Choroid plexus epithelial cell (primary cell): ENCODE measurements around the gene GCLC.

Experiments
- DNase-seq: peaks from one replicate; pipeline ENCODE4 v3.0.0-alpha.2; 2010; ENCODE audit warnings: low read depth
- H3K4me3 ChIP-seq: 2 replicates; pipeline ENCODE4 v1.5.1; 2011; ENCODE audit warnings: low read depth, mild to moderate bottlenecking, control low read depth, low read length, moderate library complexity
- TF ChIP-seq, protein P1 (sequence below): conservative IDR thresholded peaks from 2 replicates; pipeline ENCODE4 v1.5.1; 2011; ENCODE audit warnings: low read depth, mild to moderate bottlenecking, control low read depth, inconsistent platforms, low read length, moderate library complexity

Gene GCLC

DNA sequence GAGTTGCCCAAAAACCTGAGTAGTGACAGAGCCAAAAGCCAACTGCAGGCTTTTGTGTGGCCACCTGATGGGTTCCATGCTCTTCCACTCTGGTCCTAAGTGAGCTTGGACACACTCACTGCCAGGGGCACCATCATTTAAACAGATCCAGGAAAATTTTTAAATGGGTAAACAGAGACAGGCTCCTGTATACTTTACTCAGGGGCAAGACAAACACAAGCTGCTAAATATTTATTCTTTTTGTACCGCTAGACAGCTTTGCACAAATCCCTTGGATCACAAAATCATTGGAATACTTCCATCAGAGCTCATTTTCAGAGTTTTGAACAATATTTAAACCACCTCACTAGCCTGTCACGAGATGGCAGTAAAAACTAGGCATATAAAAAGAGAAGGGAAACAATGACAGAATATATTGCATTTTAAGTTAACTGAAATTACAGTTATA is 31.4 kb downstream of the GCLC start:
- DNase-seq: no peak
- no peak overlapping the region for H3K4me3 ChIP-seq
- TF ChIP-seq, protein P1, sequence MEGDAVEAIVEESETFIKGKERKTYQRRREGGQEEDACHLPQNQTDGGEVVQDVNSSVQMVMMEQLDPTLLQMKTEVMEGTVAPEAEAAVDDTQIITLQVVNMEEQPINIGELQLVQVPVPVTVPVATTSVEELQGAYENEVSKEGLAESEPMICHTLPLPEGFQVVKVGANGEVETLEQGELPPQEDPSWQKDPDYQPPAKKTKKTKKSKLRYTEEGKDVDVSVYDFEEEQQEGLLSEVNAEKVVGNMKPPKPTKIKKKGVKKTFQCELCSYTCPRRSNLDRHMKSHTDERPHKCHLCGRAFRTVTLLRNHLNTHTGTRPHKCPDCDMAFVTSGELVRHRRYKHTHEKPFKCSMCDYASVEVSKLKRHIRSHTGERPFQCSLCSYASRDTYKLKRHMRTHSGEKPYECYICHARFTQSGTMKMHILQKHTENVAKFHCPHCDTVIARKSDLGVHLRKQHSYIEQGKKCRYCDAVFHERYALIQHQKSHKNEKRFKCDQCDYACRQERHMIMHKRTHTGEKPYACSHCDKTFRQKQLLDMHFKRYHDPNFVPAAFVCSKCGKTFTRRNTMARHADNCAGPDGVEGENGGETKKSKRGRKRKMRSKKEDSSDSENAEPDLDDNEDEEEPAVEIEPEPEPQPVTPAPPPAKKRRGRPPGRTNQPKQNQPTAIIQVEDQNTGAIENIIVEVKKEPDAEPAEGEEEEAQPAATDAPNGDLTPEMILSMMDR: no peak

DNA sequence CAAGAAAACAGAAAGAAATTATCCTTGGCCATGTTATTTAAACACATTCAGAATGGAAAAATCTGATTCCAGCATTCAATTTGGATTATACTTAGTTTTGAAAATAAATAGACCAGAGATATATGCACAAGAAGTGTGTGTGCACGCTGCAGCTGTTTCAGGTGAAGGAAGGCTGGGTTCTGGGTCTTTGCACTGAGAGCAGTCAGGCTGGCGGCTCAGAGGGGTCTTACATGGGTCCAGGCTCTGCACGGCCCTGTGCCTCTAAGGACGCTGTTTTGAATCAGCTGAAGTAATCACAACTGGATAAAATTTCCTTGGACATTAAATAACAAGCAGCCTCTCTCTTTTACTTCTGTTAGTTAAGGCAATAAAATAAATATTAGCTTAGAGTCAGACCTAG is 31.8 kb downstream of the GCLC start:
- TF ChIP-seq, protein P1: no peak
- DNase-seq: no peak
- no peak overlapping the region for H3K4me3 ChIP-seq

DNA sequence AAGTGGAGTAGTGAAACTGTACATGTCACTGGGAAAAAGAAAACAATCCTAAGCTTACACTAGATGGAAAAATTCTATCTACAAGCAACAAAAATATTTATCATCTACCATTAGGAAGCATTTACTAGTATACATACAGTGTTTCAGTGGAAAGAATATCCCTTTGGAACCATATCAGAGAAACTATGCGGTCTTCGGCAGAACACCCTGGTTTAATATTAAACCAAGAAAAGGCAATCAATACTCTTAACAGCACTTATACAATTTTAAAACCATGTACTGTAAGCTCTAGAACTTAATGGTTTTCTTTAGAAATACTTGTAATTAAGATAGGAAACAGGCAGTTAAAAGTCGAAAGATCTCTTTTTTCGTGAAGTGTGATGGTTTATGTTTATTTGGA is 32.3 kb downstream of the GCLC start:
- TF ChIP-seq, protein P1: no peak
- no peak overlapping the region for H3K4me3 ChIP-seq
- DNase-seq: no peak

DNA sequence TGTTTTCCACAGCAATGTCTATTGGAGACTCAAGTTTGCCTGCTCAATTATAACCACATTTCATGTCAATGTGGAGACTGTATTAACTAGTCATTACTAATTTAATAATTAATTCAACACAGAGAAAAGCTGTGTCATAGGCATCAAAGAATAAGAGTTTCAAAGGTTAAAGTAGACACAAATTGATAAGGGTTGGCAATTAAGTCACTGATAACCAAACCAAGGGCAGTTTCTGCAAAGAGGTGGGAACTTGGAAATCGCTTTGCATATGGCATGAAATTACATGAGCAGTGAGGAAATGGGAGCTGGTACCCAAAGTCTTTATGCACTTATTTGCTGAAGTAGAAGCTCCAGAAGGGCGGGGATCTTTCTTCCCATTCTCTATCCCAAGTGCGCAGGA is 34.2 kb downstream of the GCLC start:
- TF ChIP-seq, protein P1: no peak
- DNase-seq: no peak
- no peak overlapping the region for H3K4me3 ChIP-seq

DNA sequence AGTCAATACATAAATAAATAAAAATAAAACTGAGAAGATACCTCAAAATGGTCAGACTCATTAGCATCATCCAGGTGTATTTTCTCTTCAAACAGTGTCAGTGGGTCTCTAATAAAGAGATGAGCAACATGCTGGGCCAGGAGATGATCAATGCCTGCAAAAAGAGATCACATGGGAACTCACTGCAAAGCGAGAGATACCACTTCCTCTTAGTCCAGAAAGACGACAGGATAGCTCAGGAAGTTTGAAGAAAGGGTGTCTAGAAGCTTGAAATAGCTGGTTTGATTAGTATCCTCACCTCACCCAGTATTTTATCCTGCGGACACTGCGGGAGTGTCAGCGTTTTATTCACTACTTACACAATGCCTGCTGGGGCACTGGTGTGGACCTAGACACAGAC is 38.0 kb downstream of the GCLC start:
- no peak for DNase-seq
- no peak overlapping the region for H3K4me3 ChIP-seq
- TF ChIP-seq, protein P1: no peak

DNA sequence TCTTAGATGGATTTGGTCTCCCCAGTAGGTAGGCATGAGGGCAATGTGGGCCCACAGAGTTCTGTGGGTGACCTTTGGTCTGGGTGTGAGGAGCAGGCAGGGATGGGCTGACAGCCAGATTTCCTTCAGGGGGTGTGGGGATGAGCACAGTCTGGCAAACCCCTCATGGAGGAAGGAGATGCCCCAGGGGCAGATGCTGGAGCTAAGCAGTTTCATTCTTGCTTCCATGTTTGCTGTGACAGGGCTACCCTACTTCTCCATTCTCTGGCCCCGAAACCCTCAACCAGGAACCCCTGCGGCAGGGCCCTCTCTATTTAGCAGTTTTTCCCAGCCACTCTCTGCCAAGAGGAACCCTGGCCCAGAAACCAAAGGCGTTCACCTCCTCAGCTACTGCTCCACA is 40.4 kb downstream of the GCLC start:
- no peak overlapping the region for H3K4me3 ChIP-seq
- DNase-seq: no peak

DNA sequence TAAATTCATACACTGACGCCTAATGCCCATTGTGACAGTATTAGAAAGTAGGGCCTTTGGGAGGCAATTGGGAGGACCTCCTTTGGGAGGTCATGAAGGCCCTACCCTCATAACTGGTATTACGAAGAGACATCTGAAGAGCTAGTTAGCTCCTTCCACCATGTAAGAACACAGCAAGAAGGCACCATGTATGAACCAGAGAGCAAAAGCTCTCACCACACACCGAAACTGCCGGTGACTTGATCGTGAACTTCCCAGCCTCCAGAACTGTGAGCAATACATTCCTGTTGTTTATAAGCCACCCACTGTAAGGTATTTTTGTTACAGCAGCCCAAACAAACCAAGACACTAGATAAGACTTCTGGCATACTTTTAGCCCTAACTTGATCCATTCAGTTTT is 41.8 kb downstream of the GCLC start:
- no peak for DNase-seq
- no peak overlapping the region for H3K4me3 ChIP-seq
- TF ChIP-seq, protein P1: no peak

More for the DNA sequence above, 40.4 kb downstream of the GCLC start:
- TF ChIP-seq, protein P1: no peak
